Measurements from ENCODE around the gene FAM216B.

The FAM216B gene

GRCh38 chr13:42780044-42780443 is 1.3 kb upstream of the FAM216B start:
- Histone ChIP-seq H3K9me3 (ENCODE audit: control insufficient read depth, low read length) (no peaks in the 10 kb centered on the region), H3K9ac (ENCODE audit: low read length) (peak overlapping the region; percentile 5), H3K36me3 (ENCODE audit: control insufficient read depth, insufficient read depth, low read length, severe bottlenecking) (no peaks in the 10 kb centered on the region), H3K27me3 (replicated peaks; ENCODE audit: control insufficient read depth, insufficient read depth, low read length) (no peaks in the 10 kb centered on the region), H3K4me1 (ENCODE audit: control insufficient read depth, insufficient read depth, low read length) (peaks cover 11% of the 10 kb centered on the region), H3K4me3 (ENCODE audit: low read length) (no peak overlapping the region)
- DNase-seq (ENCODE audit: low read depth), result no peak

GRCh38 chr13:42786715-42787114 is 5.3 kb downstream of the FAM216B start:
- Histone ChIP-seq H3K27me3 (replicated peaks; ENCODE audit: control insufficient read depth, insufficient read depth, low read length) (no peaks in the 10 kb centered on the region), H3K9ac (ENCODE audit: low read length) (no peak overlapping the region), H3K36me3 (ENCODE audit: control insufficient read depth, insufficient read depth, low read length, severe bottlenecking) (no peaks in the 10 kb centered on the region), H3K9me3 (ENCODE audit: control insufficient read depth, low read length) (no peaks in the 10 kb centered on the region), H3K4me3 (ENCODE audit: low read length) (no peak overlapping the region), H3K4me1 (ENCODE audit: control insufficient read depth, insufficient read depth, low read length) (no peaks in the 10 kb centered on the region)
- no peak for DNase-seq (ENCODE audit: low read depth)

DNA sequence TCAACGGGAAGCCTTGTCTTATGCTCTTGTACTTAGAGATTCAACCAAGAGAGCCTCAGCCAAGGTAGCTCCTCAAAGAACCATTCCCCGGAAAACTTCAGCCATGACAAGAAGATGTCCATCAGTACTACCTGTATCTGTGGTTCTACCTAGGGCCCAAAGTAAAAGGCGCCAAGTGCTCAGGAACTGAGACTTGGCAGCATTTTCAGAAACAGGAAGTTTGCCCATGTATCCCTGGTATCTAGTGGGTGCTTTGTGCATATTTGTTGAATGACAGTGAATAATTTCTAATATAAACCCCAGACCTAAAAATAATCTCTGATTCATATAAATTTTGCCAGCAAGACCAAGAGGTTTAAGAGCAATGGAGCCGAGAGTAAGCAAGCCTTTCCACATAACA is 7.2 kb downstream of the FAM216B start:
- Histone ChIP-seq H3K9ac (ENCODE audit: low read length) (no peak overlapping the region), H3K4me1 (ENCODE audit: control insufficient read depth, insufficient read depth, low read length) (no peaks in the 10 kb centered on the region), H3K9me3 (ENCODE audit: control insufficient read depth, low read length) (no peaks in the 10 kb centered on the region), H3K4me3 (ENCODE audit: low read length) (no peak overlapping the region), H3K36me3 (ENCODE audit: control insufficient read depth, insufficient read depth, low read length, severe bottlenecking) (no peaks in the 10 kb centered on the region), H3K27me3 (replicated peaks; ENCODE audit: control insufficient read depth, insufficient read depth, low read length) (no peaks in the 10 kb centered on the region)
- no peak for DNase-seq (ENCODE audit: low read depth)

- H3K9me3 ChIP-seq (ENCODE audit: control insufficient read depth, low read length), result no peaks in the 10 kb centered on the region
- no peaks in the 10 kb centered on the region for H3K27me3 ChIP-seq (replicated peaks; ENCODE audit: control insufficient read depth, insufficient read depth, low read length)
- no peak overlapping the region for H3K9ac ChIP-seq (ENCODE audit: low read length)
- no peaks in the 10 kb centered on the region for H3K36me3 ChIP-seq (ENCODE audit: control insufficient read depth, insufficient read depth, low read length, severe bottlenecking)
- DNase-seq (ENCODE audit: low read depth), result no peak
- peaks cover 17% of the 10 kb centered on the region for H3K4me1 ChIP-seq (ENCODE audit: control insufficient read depth, insufficient read depth, low read length)
- no peak overlapping the region for H3K4me3 ChIP-seq (ENCODE audit: low read length)
These were observed 10.8 kb downstream of the FAM216B start for GRCh38 chr13:42792154-42792553.

DNA sequence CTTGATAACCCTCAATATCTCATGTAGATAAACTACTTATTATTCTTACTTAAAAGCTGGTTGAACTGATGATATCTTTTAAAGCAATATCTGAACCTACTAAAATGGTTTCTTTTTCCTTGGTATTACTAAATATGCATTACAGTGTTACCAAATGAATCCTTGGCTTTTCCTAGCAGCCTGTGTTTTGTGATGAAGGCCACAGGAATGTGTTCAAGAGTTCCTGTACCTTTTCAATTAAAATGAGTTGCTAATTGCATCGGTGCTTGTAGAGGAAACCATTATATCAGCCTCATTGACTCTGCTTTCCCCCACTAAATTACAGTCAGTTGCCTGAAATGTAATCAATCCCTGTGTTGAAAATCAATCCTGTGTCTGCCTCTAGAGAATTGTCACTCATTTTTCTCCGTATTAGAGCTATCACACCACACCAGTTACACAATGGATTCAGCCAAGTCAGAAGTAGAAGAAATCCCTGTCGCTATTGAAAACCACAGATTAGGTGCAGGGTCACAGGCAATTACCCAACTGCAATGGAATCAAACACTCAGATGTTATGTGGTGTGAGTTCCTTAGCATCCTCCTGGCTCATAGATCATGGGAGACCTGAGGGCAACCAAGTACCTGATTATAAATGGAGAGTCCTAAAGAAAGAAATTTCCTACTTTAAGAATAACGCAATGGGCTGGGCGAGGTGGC is 13.3 kb downstream of the FAM216B start:
- Histone ChIP-seq H3K4me3 (ENCODE audit: low read length) (no peak overlapping the region), H3K27me3 (replicated peaks; ENCODE audit: control insufficient read depth, insufficient read depth, low read length) (no peaks in the 10 kb centered on the region), H3K36me3 (ENCODE audit: control insufficient read depth, insufficient read depth, low read length, severe bottlenecking) (no peaks in the 10 kb centered on the region), H3K9me3 (ENCODE audit: control insufficient read depth, low read length) (no peaks in the 10 kb centered on the region), H3K4me1 (ENCODE audit: control insufficient read depth, insufficient read depth, low read length) (peaks cover 17% of the 10 kb centered on the region), H3K9ac (ENCODE audit: low read length) (no peak overlapping the region)
- no peak for DNase-seq (ENCODE audit: low read depth)

GRCh38 chr13:42795666-42796065 is 14.3 kb downstream of the FAM216B start:
- DNase-seq (ENCODE audit: low read depth), result no peak
- no peaks in the 10 kb centered on the region for H3K36me3 ChIP-seq (ENCODE audit: control insufficient read depth, insufficient read depth, low read length, severe bottlenecking)
- no peak overlapping the region for H3K9ac ChIP-seq (ENCODE audit: low read length)

GRCh38 chr13:42796747-42797356 is 15.5 kb downstream of the FAM216B start:
- peaks cover 17% of the 10 kb centered on the region for H3K4me1 ChIP-seq (ENCODE audit: control insufficient read depth, insufficient read depth, low read length)
- no peak overlapping the region for H3K4me3 ChIP-seq (ENCODE audit: low read length)
- H3K9ac ChIP-seq (ENCODE audit: low read length), result no peak overlapping the region
- H3K36me3 ChIP-seq (ENCODE audit: control insufficient read depth, insufficient read depth, low read length, severe bottlenecking), result no peaks in the 10 kb centered on the region
- H3K27me3 ChIP-seq (replicated peaks; ENCODE audit: control insufficient read depth, insufficient read depth, low read length), result no peaks in the 10 kb centered on the region
- H3K9me3 ChIP-seq (ENCODE audit: control insufficient read depth, low read length), result no peaks in the 10 kb centered on the region
- no peak for DNase-seq (ENCODE audit: low read depth)

More at GRCh38 chr13:42795666-42796065, 14.3 kb downstream of the FAM216B start:
- H3K9me3 ChIP-seq (ENCODE audit: control insufficient read depth, low read length), result no peaks in the 10 kb centered on the region
- no peak overlapping the region for H3K4me3 ChIP-seq (ENCODE audit: low read length)
- no peaks in the 10 kb centered on the region for H3K27me3 ChIP-seq (replicated peaks; ENCODE audit: control insufficient read depth, insufficient read depth, low read length)
- H3K4me1 ChIP-seq (ENCODE audit: control insufficient read depth, insufficient read depth, low read length), result peaks cover 17% of the 10 kb centered on the region

GRCh38 chr13:42798118-42798517 is 16.7 kb downstream of the FAM216B start:
- Histone ChIP-seq H3K9me3 (ENCODE audit: control insufficient read depth, low read length) (no peaks in the 10 kb centered on the region), H3K4me3 (ENCODE audit: low read length) (no peak overlapping the region), H3K4me1 (ENCODE audit: control insufficient read depth, insufficient read depth, low read length) (peaks cover 17% of the 10 kb centered on the region), H3K27me3 (replicated peaks; ENCODE audit: control insufficient read depth, insufficient read depth, low read length) (no peaks in the 10 kb centered on the region), H3K36me3 (ENCODE audit: control insufficient read depth, insufficient read depth, low read length, severe bottlenecking) (no peaks in the 10 kb centered on the region), H3K9ac (ENCODE audit: low read length) (no peak overlapping the region)
- no peak for DNase-seq (ENCODE audit: low read depth)

DNA sequence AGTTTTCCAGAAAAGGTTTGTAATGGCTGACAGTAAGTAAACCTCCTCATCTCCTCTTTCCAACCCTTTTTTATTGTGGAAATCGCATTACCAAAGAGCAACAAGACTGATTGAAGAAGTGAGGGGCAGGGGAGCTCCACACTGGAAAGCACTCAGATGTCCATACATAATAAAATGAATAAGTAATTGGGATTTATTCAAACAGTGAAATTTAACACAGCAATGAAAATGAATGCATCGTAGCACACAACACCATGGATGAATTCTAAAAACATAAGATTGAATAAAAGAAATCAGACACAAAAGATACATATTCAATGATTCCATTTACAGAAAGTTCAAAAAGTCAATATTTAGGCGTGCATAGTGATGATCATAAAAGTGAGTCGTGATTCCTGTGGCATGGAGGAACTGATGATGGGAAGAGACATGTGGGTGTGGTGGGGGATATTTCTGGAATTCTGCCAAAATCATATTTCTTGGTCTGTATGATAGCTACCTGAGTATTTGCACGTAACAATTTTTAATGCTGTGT is 18.8 kb downstream of the FAM216B start:
- Histone ChIP-seq H3K27me3 (replicated peaks; ENCODE audit: control insufficient read depth, insufficient read depth, low read length) (no peaks in the 10 kb centered on the region), H3K36me3 (ENCODE audit: control insufficient read depth, insufficient read depth, low read length, severe bottlenecking) (no peaks in the 10 kb centered on the region), H3K4me3 (ENCODE audit: low read length) (no peak overlapping the region), H3K9me3 (ENCODE audit: control insufficient read depth, low read length) (no peaks in the 10 kb centered on the region), H3K9ac (ENCODE audit: low read length) (no peak overlapping the region), H3K4me1 (ENCODE audit: control insufficient read depth, insufficient read depth, low read length) (peaks cover 11% of the 10 kb centered on the region)
- DNase-seq (ENCODE audit: low read depth), result no peak

- peak; percentile 49 for DNase-seq (ENCODE audit: low read depth)
- no peaks in the 10 kb centered on the region for H3K9me3 ChIP-seq (ENCODE audit: control insufficient read depth, low read length)
- no peak overlapping the region for H3K4me3 ChIP-seq (ENCODE audit: low read length)
- no peak overlapping the region for H3K9ac ChIP-seq (ENCODE audit: low read length)
- peaks cover 3% of the 10 kb centered on the region for H3K4me1 ChIP-seq (ENCODE audit: control insufficient read depth, insufficient read depth, low read length)
- H3K27me3 ChIP-seq (replicated peaks; ENCODE audit: control insufficient read depth, insufficient read depth, low read length), result no peaks in the 10 kb centered on the region
- no peaks in the 10 kb centered on the region for H3K36me3 ChIP-seq (ENCODE audit: control insufficient read depth, insufficient read depth, low read length, severe bottlenecking)
These were observed 22.3 kb downstream of the FAM216B start for GRCh38 chr13:42803563-42804204.

GRCh38 chr13:42804244-42804874 is 23.0 kb downstream of the FAM216B start:
- H3K27me3 ChIP-seq (replicated peaks; ENCODE audit: control insufficient read depth, insufficient read depth, low read length), result no peaks in the 10 kb centered on the region
- H3K4me1 ChIP-seq (ENCODE audit: control insufficient read depth, insufficient read depth, low read length), result peaks cover 3% of the 10 kb centered on the region
- no peaks in the 10 kb centered on the region for H3K9me3 ChIP-seq (ENCODE audit: control insufficient read depth, low read length)
- peak; percentile 20 for DNase-seq (ENCODE audit: low read depth)
- no peaks in the 10 kb centered on the region for H3K36me3 ChIP-seq (ENCODE audit: control insufficient read depth, insufficient read depth, low read length, severe bottlenecking)
- no peak overlapping the region for H3K4me3 ChIP-seq (ENCODE audit: low read length)
- no peak overlapping the region for H3K9ac ChIP-seq (ENCODE audit: low read length)

Data from adipocyte (in vitro differentiated cells).